Measurements from ENCODE around the gene PGS1. TPM values are rescaled to one million over a fixed set of nuclear protein-coding genes. Genes with fewer than 3 reads are reported as not detected.

The PGS1 gene
- total and polyA plus RNA-seq, 2 donors from 2014 or later = 15.6 to 65.4 TPM

- H3K27me3 ChIP-seq (ENCODE audit: control insufficient read depth, insufficient read depth, low read length) = no peaks in the 10 kb centered on the region
- intact Hi-C loops (cut with DNase I) = no loop called here
- FAIRE-seq (no peak), DNase-seq (no peak)
- H3K27ac ChIP-seq (ENCODE audit: low read depth in 2 of 2, low read length in 2 of 2) = no peak overlapping the region
- H3K36me3 ChIP-seq (ENCODE audit: control insufficient read depth in 2 of 3, insufficient read depth in 3 of 3, low read length in 3 of 3) = no peaks in the 10 kb centered on the region
- H3K4me1 ChIP-seq (ENCODE audit: control insufficient read depth in 2 of 3, insufficient read depth in 2 of 3, low read depth in 1 of 3, low read length in 3 of 3) = no peaks in the 10 kb centered on the region
- H3K9ac ChIP-seq (ENCODE audit: low read length in 3 of 3) = no peak overlapping the region
- no peak for TF ChIP-seq CTCF (IDR thresholded peaks at IDR 0.05; ENCODE audit: borderline replicate concordance, extremely low read depth, insufficient read depth)
- H3K4me3 ChIP-seq (ENCODE audit: low read length in 3 of 3) = no peak overlapping the region
- H3K9me3 ChIP-seq (ENCODE audit: control insufficient read depth in 2 of 3, insufficient read depth in 1 of 3, low read length in 3 of 3) = no peaks in the 10 kb centered on the region
These were observed 88.6 kb downstream of the PGS1 start for GRCh38 chr17:78466786-78467715.

GRCh38 chr17:78468366-78468765 is 89.9 kb downstream of the PGS1 start:
- no peaks in the 10 kb centered on the region for H3K27me3 ChIP-seq (ENCODE audit: control insufficient read depth, insufficient read depth, low read length)
- intact Hi-C loops (cut with DNase I) = no loop called here
- no peaks in the 10 kb centered on the region for H3K36me3 ChIP-seq (ENCODE audit: control insufficient read depth in 2 of 3, insufficient read depth in 3 of 3, low read length in 3 of 3)
- H3K9me3 ChIP-seq (ENCODE audit: control insufficient read depth in 2 of 3, insufficient read depth in 1 of 3, low read length in 3 of 3) = no peaks in the 10 kb centered on the region
- H3K9ac ChIP-seq (ENCODE audit: low read length in 3 of 3) = no peak overlapping the region
- DNase-seq = no peak
- H3K4me3 ChIP-seq (ENCODE audit: low read length in 3 of 3) = no peak overlapping the region
- TF ChIP-seq CTCF (IDR thresholded peaks at IDR 0.05; ENCODE audit: borderline replicate concordance, extremely low read depth, insufficient read depth) = no peak
- FAIRE-seq = no peak
- no peaks in the 10 kb centered on the region for H3K4me1 ChIP-seq (ENCODE audit: control insufficient read depth in 2 of 3, insufficient read depth in 2 of 3, low read depth in 1 of 3, low read length in 3 of 3)
- H3K27ac ChIP-seq (ENCODE audit: low read depth in 2 of 2, low read length in 2 of 2) = no peak overlapping the region

- Histone ChIP-seq H3K36me3 (ENCODE audit: control insufficient read depth in 2 of 3, insufficient read depth in 3 of 3, low read length in 3 of 3) (no peaks in the 10 kb centered on the region), H3K27ac (ENCODE audit: low read depth in 2 of 2, low read length in 2 of 2) (no peak overlapping the region), H3K4me1 (ENCODE audit: control insufficient read depth in 2 of 3, insufficient read depth in 2 of 3, low read depth in 1 of 3, low read length in 3 of 3) (no peaks in the 10 kb centered on the region), H3K4me3 (ENCODE audit: low read length in 3 of 3) (no peak overlapping the region), H3K9ac (ENCODE audit: low read length in 3 of 3) (no peak overlapping the region), H3K9me3 (ENCODE audit: control insufficient read depth in 2 of 3, insufficient read depth in 1 of 3, low read length in 3 of 3) (no peaks in the 10 kb centered on the region), H3K27me3 (ENCODE audit: control insufficient read depth, insufficient read depth, low read length) (no peaks in the 10 kb centered on the region)
- intact Hi-C loops (cut with DNase I) = no loop called here
- no peak for DNase-seq
- FAIRE-seq = no peak
- TF ChIP-seq CTCF (IDR thresholded peaks at IDR 0.05; ENCODE audit: borderline replicate concordance, extremely low read depth, insufficient read depth) = no peak
These were observed 91.0 kb downstream of the PGS1 start for GRCh38 chr17:78469443-78469842.

Data from kidney (tissue), 14 donors.